Thoracic aorta (tissue), 2 donors: ENCODE data around the gene SECISBP2. TPM values are rescaled to one million over a fixed set of nuclear protein-coding genes. Genes with fewer than 3 reads are reported as not detected.

Experiments
- ATAC-seq: fragments of 150-250 bp; one replicate; pipeline ENCODE4 v1.8.0; 2017; ENCODE audit warnings: low read depth; ENCODE audit not compliant: insufficient number of reproducible peaks, low FRiP score
- DNase-seq: peaks from one replicate; pipeline ENCODE4 v3.0.0-alpha.2; 2020; ENCODE audit warnings: low spot score
- H3K27ac ChIP-seq, 2 donors: fragments of 200-600 bp; sonication (generic); 1 replicate in 1 of 2; 2 replicates in 1 of 2; pipeline ENCODE4 v1.5.1; 2016; ENCODE audit warnings: mild to moderate bottlenecking in 2 of 2, moderate library complexity in 2 of 2
- H3K27me3 ChIP-seq: fragments of 200-600 bp; sonication (generic); replicated peaks from 2 replicates; pipeline ENCODE4 v1.6.0; 2016; ENCODE audit warnings: mild to moderate bottlenecking; ENCODE audit not compliant: insufficient read depth
- H3K36me3 ChIP-seq: fragments of 200-600 bp; sonication (generic); one replicate; pipeline ENCODE4 v1.5.1; 2016
- H3K4me1 ChIP-seq, 2 donors: fragments of 200-600 bp; sonication (generic); 1 replicate in 1 of 2; 2 replicates in 1 of 2; pipeline versions ENCODE4 v1.5.1 to v1.6.0; 2016; ENCODE audit warnings: low read depth in 2 of 2, mild to moderate bottlenecking in 1 of 2; ENCODE audit not compliant: control insufficient read depth in 1 of 2
- H3K4me3 ChIP-seq: fragments of 200-600 bp; sonication (generic); 2 replicates; pipeline ENCODE4 v1.5.1; 2016; ENCODE audit warnings: mild to moderate bottlenecking
- H3K9me3 ChIP-seq: fragments of 200-600 bp; sonication (generic); 2 replicates; pipeline ENCODE4 v1.5.1; 2016
- CTCF ChIP-seq: fragments of 200-600 bp; sonication (generic); IDR thresholded peaks from one replicate; pipeline ENCODE4 v1.5.1; 2019; ENCODE audit warnings: antibody characterized with exemption
- total RNA-seq, 2 donors: library from RNA; depleted of rRNA; stranded (reverse); fragments of >200 nt; gene quantifications; one replicate each; pipeline versions ENCODE4 v1.1.0 to v1.2.3, GENCODE V29; 2016

Gene SECISBP2
- total RNA-seq, 2 donors from 2014 or later: 37.2 to 91.5 TPM

DNA sequence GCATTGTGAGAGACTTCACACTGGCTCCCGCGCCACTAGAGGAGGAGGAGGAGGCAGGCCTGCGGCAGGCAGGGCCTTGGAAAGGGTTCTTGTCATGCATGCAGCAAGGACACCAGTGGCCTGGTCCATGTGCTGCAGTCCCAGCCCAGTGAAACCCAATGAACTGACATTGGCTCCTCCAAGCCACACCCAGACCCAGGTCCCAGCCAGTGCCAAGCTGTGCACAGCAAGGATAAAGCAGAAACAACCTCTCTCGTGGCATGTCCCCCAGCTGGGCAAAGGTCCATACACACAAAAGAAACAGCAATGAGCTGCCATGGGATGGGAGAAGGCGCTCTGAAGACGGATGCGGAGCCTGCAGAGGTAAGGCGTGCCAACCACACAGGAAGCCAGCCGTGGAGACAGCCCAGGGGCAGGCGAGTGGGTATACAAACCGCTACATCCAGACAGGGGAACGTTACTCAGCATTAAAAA, 90.4 kb downstream of the SECISBP2 start:
- Histone ChIP-seq H3K9me3 (peaks cover 5% of the 10 kb centered on the region), H3K36me3 (no peaks in the 10 kb centered on the region), H3K27ac (no peak overlapping the region), H3K27me3 (no peaks in the 10 kb centered on the region), H3K4me1 (peaks cover 0 to 5% of the 10 kb centered on the region in 2 donors), H3K4me3 (no peak overlapping the region)
- no peak for ATAC-seq
- DNase-seq: no peak
- no peak for TF ChIP-seq CTCF

Other genes with a start within 250 kb of the SECISBP2 start
- 1 to 10 TPM; 1.5 to 1.8 TPM for gene SHC3, start 139.7 kb upstream of the SECISBP2 start, total RNA-seq
- gene CKS2, start 7.3 kb upstream of the SECISBP2 start, total RNA-seq: 1 to 10 TPM; 2.3 to 4.7 TPM
- gene SEMA4D, start 179.6 kb downstream of the SECISBP2 start, total RNA-seq: 10 to 100 TPM; 16.9 to 20.2 TPM